ENCODE data around the gene SYNRG. TPM values are rescaled to one million over a fixed set of nuclear protein-coding genes. Genes with fewer than 3 reads are reported as not detected.

The SYNRG gene
- total RNA-seq, 4 donors from 2014 or later, result 17.4 to 33.1 (median 22.7) TPM

GRCh38 chr17:37570527-37571093 is 38.6 kb downstream of the SYNRG start:
- peak; percentile 71 for ATAC-seq (ENCODE audit: low FRiP score)
- no peak for TF ChIP-seq CTCF (IDR thresholded peaks at IDR 0.05)
- DNase-seq (ENCODE audit: low spot score), result no peak

DNA sequence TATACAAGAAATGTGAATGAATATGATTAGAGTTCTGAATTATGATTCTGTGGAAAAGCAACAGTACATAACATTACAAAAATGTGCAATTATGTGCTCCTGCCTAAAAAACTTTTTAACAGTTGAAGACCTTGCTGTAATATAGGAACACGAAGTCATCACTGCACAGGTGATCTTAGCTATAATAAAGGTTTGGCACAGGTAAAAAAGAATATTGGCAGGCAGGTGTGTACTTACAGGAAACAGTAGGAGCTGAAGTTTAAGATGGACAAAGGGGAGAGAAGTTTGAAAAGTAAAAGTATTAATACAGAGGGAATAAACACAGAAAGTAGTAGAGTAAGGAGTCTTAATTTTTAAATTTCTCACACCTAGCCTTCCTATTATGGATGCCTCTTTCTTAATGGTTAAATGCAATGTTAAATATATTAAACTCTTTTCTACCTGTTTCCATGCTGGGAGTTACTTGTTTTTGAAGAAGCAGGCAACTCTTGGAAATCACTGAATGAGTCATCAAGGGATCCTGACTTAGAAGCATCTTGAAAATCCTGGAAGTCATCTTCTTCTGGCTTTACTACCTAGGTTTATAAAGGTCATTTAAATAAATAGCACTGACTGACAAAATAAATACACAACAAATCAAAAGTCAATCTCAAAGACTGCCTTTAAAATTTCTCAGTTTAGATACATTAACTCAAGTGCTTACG is 40.7 kb downstream of the SYNRG start:
- no peak for ATAC-seq (ENCODE audit: low FRiP score)
- TF ChIP-seq CTCF (IDR thresholded peaks at IDR 0.05), result no peak
- no peak for DNase-seq (ENCODE audit: low spot score)

DNA sequence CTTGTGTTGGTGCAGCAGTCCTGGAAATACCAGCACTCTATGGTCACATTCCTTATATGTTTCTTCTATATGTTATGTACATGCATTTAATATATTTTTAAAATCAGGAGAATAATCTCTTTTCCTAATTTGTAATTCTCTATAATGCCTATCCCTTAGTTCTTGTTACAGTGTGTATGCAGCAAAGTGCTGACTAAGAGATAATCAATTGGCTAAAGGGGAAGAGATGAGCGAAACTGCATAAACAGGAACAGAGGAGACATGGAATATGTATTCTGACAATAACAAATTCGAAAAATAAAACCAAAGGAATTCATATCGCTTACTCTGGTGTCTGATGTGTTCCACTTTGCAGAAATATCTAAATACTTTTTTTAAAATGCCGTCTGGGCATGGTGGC is 41.7 kb downstream of the SYNRG start:
- ATAC-seq (ENCODE audit: low FRiP score) (no peak), DNase-seq (ENCODE audit: low spot score) (no peak)
- no peak for TF ChIP-seq CTCF (IDR thresholded peaks at IDR 0.05)

GRCh38 chr17:37567137-37567536 is 42.1 kb downstream of the SYNRG start:
- no peak for TF ChIP-seq CTCF (IDR thresholded peaks at IDR 0.05)
- no peak for ATAC-seq (ENCODE audit: low FRiP score)
- no peak for DNase-seq (ENCODE audit: low spot score)

GRCh38 chr17:37564252-37564651 is 45.0 kb downstream of the SYNRG start:
- no peak for TF ChIP-seq CTCF (IDR thresholded peaks at IDR 0.05)
- ATAC-seq (ENCODE audit: low FRiP score) (no peak), DNase-seq (ENCODE audit: low spot score) (no peak)

DNA sequence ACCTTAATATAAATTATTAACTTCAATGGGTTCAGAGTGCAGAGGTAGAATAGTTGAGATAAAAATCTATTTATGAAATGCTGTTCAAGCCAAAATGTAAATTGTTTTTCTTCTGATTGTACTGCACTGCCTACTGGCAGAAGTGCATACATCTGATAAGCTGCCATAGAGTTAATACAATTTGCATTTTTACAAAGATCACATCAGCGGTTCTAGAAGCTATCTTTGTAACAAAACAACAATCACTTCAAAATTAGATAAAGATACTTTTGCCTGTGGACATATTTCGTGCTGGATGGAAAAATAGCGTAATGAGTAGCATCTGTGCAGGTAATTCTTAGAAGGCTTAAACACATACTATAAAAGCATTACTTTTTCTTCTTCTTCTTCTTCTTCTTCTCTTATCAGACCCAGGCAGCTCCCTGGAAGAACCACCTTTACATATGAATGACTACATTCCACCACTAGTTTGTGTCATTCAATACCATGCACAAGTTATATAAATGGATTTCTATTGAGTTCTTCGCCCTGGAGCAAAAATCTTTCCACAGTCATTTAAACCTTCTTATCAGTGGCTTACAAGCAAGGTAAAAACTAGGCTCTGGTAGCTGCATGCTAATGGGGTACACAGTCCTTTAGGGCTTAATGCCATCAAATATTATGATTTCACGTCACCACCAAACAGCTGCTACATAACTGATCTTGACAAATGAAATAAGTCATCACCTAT is 47.0 kb downstream of the SYNRG start:
- ATAC-seq (ENCODE audit: low FRiP score) (no peak), DNase-seq (ENCODE audit: low spot score) (no peak)
- TF ChIP-seq CTCF (IDR thresholded peaks at IDR 0.05), result no peak
